GM21381 (cell line): ENCODE results near the gene SPART.
A peak's percentile ranks its signal among the peaks of the same experiment; 100 is the strongest.

Source experiments
- ATAC-seq: cut with Tn5 transposase; IDR thresholded peaks from one replicate; pipeline ENCODE4 v1.9.1; 2021; ENCODE audit warnings: mild to moderate bottlenecking, moderate library complexity; ENCODE audit not compliant: unreplicated experiment

Gene SPART, protein sequence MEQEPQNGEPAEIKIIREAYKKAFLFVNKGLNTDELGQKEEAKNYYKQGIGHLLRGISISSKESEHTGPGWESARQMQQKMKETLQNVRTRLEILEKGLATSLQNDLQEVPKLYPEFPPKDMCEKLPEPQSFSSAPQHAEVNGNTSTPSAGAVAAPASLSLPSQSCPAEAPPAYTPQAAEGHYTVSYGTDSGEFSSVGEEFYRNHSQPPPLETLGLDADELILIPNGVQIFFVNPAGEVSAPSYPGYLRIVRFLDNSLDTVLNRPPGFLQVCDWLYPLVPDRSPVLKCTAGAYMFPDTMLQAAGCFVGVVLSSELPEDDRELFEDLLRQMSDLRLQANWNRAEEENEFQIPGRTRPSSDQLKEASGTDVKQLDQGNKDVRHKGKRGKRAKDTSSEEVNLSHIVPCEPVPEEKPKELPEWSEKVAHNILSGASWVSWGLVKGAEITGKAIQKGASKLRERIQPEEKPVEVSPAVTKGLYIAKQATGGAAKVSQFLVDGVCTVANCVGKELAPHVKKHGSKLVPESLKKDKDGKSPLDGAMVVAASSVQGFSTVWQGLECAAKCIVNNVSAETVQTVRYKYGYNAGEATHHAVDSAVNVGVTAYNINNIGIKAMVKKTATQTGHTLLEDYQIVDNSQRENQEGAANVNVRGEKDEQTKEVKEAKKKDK

DNA sequence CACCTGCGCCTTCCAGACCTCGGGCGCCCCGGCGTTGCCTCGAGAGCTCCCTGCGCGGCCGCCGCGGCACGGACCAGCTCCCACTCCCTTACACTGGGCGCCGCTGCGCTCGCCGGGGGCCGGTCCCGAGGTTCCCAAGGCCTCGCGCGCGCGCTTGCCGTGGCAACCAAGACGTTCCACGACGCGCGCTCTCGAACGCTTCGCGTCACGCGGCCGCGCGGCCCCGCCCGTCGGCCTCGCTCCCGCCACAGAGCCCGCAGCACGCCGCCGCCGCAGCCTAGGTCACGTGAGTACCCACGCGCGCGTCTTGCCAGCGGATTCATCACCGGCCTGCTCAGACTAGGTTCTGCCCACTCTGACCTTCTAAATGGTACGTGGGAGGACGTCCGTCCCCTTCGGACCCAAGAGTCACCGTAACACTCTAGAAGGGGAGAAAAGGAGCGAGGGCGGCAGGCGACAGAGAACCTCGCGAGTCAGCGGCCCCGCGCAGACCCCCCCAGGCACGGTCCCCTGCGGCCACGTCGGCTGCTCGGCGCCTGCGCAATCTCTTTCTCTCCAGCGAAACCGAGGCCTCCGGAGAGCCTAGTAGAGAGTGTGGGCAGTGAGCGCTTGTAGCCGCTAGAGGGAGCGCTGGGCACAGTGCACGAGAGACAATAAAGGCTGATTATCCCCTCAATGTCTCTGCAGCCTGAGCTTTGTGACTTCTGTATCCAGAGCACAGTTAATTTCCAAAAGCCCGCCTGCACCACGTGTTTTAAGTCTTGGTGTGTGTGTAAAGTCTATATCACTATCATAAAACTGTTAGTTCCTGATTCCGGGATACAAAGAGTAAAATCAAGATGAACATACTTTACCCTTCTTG, at the start of gene SPART:
SPART (minus strand) TSS at position 173 of the 862 bp plus-strand sequence. CDS start 10,564 bp downstream, outside the sequence.
- peak; percentile 91 for ATAC-seq

DNA sequence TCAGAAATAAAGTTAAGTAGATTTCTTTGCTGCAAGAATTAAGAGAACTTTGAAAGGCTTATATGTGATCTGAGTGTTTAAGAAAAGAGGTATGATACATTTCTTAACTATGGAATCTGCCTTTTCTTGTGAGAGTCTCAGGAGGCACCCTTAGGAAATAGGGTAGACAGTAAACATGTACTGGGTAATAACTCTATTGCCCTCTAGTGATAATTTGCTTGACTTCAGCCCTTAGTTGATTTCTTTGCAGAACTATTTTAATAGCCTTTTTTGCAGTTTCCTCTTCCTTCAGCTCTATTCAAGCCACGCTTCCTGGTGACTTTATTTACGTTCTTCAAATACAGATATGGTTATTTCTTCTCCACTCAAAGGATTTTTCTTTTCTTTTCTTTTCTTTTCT, 49.1 kb upstream of the SPART start:
- ATAC-seq = no peak

DNA sequence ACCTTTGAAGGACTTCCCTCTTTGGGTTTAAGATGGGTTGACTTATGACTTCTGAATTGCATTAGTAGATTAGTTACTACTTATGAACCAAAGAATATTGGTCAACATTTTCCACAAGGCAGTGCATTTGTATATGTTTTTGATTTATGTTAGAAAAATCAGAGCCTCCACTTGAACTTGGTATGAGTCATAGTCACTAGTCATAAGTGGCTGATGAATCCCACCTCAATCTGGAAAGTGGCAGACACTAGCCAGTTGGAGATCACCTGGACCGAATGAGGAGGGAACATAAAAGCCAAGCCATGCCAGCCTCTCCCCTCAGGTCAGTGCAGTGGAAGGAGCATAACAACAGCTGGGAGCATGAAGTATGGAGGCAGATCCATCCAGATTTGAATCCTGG, 39.3 kb upstream of the SPART start:
- no peak for ATAC-seq

DNA sequence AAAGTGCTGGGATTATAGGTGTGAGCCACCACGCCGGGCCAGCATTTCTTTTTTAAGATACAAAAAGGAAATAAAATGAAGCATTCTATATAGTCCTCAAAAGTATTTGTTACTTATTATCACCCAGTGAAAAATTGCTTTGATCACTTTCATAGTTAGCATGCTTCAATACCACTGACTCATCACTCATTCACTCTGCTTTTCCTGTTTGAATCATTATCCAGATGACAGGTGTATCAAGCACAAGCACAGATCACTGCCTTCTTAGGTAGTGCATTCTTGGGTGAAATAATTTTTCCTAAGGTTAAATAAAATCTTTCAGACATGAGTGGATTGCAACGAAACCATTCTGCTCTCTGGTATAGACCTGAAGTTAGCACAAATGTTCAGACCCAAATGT, 35.8 kb upstream of the SPART start:
- no peak for ATAC-seq

DNA sequence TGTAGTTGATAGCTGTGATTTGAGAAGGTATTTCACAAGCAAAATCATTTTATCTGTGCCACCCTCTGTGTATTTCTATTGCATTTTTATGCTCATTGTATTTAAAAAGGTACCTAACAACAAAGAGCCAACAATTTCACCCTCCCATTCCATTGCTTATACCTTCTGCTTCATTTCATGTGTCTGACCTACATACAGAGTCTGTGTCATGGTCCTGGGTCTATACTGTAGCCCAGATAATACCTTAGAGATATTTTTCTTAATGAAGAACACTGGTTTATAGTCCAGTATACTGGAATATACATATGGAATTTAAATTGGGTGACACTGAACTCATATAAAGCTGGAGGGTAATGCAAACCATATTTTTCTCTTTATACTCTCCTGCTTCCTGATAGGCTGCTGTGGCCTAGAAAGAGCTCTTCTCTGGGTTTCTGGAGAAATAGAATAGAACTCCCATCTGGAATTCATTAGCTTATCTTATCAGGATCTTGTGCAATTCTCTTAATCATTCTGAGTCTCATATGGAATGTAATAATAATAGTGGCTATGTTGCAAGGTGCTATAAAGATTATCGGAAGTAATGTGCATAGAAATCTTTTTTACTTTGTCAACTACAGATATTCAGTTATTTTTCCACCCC, 31.8 kb upstream of the SPART start:
- no peak for ATAC-seq

DNA sequence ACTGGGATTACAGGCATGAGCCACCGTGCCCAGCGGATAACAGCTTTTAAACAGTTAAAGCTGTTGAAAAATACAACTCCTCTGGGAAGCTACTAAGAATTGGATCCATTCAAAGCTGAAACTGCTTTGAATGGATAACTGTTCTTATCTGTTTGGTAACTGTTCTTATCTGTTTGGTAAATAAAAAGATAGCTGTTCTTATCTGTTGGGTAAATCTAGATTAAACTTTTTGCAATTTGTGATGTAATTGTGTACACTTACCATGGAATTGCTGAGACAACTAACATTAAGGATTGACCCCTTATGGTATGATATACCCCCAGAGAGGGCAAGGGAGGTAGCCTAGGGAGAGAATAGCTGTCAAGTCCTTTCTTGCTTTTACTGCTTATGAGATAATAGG, 27.9 kb upstream of the SPART start:
- no peak for ATAC-seq

DNA sequence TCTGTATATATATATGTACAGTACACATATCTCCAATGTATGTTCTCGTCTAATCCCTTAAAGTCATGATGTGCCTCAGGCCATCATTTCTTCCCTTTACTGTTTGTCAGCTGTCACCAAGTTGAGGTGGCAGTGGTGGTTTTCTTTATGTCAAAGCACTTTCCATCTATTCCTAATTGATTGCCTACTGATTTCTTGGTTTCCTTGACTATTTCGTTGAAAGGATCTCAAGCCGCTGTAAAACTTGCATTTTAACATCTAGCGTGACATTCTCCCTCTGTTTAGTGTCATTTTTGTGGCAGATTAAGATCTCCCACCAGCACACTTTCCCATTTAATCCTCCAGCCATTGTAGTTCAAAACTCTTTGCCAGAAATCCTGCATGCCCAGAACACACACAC, 25.0 kb upstream of the SPART start:
- ATAC-seq = no peak

DNA sequence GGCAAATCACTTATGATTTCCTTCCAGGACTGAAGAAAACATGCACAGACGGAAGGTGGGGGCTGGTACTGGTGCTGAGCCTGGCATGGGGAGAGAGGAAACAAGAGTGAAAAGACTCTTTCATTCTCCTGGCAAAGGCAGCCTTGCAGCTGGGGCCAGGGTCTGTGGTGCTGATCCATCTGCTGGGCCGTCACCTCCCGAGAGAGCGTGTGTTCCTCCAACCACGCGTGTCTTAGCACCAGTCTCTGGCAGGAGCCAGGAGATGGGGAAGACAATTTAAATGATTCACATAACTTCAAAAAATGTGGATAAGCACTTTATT, 23.9 kb upstream of the SPART start:
- no peak for ATAC-seq

DNA sequence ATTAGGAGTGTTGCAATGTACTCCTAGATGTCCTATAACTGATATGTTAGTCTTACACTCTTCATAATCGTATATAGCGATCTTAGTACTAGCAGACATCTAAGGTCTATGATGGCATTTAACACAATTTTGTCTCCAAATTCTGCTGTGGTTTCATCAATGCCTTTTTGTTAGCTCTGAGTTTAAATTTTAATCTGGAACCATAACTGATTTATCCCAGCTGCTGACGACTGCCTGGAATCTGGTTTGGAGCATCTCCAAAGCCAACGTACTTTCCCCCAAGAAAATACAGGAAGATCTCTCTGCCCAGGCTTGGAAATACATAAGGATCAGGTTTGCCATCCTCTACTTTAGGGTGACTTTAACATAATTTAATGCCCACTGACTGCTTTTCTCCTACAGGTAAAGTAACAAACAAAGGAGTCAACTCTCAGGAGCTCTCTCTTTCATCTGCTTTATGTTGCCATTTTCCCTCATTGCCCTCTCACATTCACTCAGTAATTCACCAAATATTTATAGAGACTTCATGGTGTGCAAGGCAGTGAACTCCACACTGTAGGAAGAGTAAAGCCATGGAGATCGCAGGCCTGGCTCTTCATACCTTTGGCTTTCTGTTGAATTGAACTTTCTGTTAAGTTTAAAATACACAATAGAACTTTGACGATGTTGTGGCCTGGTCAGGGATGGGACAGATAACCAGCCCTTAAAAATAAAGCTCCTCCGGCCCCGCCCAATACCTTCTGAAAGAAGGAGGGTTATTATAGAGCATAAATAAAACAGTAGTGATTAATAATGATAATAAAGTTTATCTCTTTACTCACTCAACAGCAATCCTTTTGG, 23.3 kb upstream of the SPART start:
- ATAC-seq = no peak

DNA sequence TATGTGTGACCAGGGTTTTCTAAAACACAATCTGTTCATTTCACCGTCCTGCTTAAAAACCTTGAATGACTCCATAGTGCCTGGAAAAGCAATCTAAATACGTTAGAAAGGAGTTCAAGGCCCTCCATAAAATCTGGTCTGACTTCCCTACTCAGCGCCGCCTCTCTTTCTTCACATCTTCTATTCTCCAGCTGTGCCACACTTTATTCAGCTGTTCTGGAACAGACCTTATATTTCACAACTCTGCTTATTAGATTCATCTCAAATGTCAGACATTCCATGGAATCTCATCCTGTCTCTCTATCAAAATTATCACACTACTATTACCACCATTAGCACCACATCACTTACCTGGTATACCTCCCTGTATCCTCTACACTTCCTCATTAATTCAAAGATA, 19.8 kb upstream of the SPART start:
- no peak for ATAC-seq

DNA sequence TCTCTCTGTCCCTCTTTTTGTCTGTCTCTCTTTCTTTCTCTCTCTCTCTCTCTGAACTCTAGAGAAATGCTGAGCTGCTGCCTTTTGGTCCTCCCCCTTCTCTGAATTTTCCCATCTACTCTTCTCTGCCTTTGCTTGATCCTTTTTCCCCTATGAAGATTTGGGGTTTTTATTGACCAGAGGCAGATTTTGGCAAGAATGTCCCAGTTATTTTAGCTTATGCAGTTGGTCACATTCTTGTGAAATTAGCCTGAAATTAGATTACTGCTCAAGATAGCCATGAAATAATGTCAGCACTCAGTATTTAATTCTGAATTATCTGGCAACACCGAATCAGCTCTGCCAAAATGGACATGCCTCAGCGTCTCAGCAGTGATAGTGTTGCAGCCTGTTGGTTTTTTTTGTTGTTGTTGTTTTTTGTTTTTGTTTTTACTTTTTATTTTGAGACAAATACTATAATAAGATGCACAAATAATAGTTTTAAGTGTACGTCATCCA, 17.2 kb upstream of the SPART start:
- ATAC-seq = no peak

DNA sequence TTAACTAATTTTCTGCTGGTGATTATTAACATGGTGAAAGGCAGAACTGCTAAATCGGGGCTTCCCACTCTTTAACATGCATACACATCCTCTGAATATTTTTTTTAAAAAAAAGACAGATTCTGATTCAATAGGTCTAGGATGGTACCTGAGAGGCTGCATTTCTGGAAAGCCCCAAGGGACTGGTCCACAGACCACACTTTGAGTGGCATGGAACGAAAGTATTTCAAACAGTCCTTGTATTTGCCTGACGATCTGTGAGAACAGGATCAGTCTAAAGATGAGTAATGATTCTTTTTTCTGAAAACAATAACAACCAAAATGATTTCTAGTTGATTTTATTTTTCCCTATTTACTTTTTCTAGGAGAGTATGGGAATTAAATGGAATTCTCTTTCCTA, 16.7 kb upstream of the SPART start:
- ATAC-seq = no peak

DNA sequence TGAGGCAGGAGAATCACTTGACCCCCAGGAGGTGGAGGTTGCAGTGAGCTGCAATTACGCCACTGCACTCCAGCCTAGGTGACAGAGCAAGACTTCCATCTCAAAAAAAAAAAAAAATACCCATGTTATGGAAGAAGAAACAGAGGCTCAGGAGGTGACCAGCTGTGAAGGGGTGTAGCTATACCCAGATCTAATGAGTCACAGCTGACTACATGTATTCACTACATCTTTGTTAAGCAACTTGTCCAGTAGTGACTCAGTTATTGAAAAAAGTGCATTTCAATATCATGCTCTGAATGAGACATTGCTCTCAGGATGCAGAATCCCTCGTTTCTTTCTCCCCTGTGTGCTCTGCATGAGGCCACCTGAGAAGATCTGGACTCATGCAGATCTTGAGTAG, 16.1 kb upstream of the SPART start:
- no peak for ATAC-seq

DNA sequence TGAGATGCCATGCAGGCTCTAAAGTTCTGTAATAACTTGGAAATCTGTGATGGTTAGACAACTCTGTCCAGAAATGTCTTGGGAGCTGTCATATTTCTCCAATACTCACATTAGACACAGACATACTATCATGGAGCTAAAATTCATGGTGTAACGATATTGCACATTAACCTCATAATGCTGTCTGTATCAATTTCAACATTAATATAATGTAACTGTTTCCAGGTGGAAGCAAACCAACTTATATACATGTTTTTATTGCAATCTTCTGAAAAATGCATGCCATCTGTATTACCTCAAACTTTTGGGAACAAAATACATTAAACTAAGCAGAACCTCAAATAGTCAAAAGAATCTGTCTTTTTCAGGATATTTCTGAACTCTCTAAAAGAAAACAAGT, 14.7 kb upstream of the SPART start:
- no peak for ATAC-seq

DNA sequence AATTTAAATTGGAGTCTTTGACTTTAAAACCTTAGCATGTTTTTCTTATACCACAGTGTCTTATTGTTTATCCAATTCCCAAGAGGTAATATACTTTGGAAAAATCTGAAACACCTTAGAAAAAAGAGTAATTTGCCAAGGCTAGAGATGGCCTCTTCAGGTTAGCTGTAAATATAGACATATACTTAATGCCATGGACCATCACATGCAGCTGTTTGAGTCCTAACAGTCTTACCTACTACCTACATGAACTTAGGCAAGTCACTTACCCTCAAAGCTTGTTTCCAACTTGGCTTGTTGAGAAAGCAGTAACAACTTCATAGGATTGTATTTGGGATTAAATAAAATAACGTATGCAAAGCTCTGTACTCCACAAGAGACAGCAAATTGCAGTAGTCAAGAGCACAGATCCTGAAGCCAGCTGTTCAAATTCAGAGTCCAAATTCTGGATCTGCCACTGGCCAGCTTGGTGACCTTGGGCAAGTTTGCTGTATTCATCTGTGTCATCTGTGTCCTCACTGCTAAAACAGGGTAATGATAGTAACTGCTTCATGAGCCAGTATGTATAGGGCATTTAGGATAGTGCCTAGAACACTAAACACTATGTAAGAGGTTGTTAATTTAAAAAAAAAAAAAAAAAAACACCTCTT, 13.2 kb upstream of the SPART start:
- ATAC-seq = no peak

DNA sequence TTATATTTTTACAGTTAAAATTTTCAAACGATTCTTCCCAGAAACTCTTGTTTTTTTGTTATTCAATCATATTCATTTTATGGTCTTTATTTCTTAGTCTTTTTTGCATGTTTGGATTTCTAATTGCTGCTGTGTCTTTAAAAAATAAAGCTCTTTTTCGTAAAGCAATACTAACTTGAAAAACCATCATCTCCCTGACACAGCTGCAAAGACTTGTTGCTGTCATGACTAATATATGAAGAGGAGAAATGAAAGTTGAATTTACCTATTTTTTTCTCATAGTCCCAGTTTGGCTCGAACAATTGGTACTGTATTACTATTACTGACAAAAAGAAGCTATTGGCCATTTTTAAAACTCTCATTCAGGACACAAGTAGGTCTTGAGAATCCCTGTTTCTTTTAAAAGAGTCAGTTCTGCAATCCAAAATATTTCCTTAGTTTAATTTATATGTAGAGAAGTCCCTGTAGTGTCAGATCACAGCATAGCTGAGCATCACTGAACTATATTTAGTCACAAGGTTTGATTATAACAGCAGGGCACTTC, 12.1 kb upstream of the SPART start:
- no peak for ATAC-seq

DNA sequence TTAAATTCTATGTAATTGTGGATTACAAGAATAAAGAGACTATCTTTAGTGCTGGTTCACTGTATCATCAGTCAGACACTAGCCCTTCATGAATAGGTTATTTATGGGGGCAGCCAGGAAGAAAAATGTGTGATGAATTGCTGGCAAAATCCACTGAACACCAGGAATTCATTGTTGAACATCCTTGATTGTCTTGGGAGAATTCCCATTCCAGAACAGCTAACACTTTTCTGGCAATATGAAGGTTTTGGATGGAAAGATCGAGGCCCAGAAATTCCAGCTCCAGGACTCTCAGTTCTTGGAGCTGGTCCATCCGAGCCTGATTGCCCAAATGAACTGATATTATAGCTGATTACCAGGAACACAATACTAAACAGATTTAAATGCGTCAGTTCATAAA, 11.5 kb upstream of the SPART start:
- no peak for ATAC-seq

DNA sequence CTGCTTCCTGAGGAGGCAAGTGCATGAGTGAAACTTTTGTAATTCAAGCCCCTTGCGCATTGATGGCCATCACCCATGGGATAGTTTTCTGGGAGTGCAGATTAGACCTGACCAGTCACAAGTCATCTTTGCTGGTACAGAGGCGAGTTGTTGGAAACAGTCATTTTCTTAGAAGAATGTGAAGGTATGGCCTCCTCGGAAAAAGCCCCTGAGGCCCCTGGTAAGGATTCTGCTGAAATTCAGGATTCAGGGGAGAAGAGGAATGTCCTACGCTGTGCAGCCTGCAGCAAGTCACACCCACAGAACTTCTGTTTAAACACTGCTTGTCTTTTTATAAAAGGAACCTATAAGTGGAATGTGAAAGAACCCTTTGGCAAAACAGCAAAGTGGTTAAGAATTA, 11.0 kb upstream of the SPART start:
- ATAC-seq = no peak

DNA sequence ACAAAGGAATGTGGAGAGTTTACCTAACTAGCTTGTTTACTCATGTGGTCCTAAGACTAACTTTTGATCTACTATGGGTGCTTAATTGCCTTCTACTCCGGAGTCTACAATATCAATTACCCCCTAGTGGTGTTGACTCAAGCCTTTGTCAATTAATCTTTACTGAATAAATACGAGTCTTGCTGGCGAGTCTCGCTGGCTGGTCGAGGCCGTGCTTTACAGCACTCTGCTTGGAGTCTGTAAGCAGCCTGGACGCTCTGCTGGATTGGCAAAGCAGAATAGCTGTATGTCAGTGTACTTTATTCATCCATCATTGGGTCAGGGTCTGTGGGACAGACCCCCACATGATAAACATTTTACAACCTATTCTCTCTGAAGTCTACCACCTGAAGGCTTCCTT, 9.9 kb upstream of the SPART start:
- ATAC-seq = no peak
